Lung (tissue), 12 donors: ENCODE results near the gene RAI1. TPM values are rescaled to one million over a fixed set of nuclear protein-coding genes. Genes with fewer than 3 reads are reported as not detected.
"Not testable (repeated sequence)": the region's sequence is repeated elsewhere in the genome, so short reads cannot be mapped to it uniquely, and the experiment has no call there.

Source experiments
- ATAC-seq: fragments of 200-7000 bp; cut with Tn5 transposase; one replicate; pipeline ENCODE4 v1.9.1; 2020; ENCODE audit warnings: moderate number of reproducible peaks; ENCODE audit not compliant: insufficient read depth, low FRiP score
- DNase-seq, 3 donors: peaks; one replicate each; pipeline ENCODE4 v3.0.0-alpha.2; 2013 to 2017
- H3K27ac ChIP-seq, 2 donors: one replicate each; pipeline ENCODE4 v1.5.1; 2013; ENCODE audit warnings: mild to moderate bottlenecking in 2 of 2, moderate library complexity in 2 of 2, control low read depth in 1 of 2, inconsistent platforms in 1 of 2, low read depth in 1 of 2, low read length in 1 of 2
- H3K27me3 ChIP-seq, 3 donors: one replicate each; pipeline ENCODE4 v1.5.1; 2013; ENCODE audit warnings: low read length in 2 of 3; ENCODE audit not compliant: control insufficient read depth in 3 of 3, insufficient read depth in 3 of 3
- H3K36me3 ChIP-seq, 4 donors: one replicate each; pipeline ENCODE4 v1.5.1; 2013; ENCODE audit warnings: low read length in 4 of 4, mild to moderate bottlenecking in 1 of 4, moderate library complexity in 1 of 4; ENCODE audit not compliant: control insufficient read depth in 4 of 4, insufficient read depth in 4 of 4
- H3K4me1 ChIP-seq, 5 donors: one replicate each; pipeline ENCODE4 v1.5.1; 2013; ENCODE audit warnings: low read length in 5 of 5, mild to moderate bottlenecking in 2 of 5, moderate library complexity in 1 of 5; ENCODE audit not compliant: control insufficient read depth in 5 of 5, insufficient read depth in 5 of 5
- H3K4me3 ChIP-seq: one replicate; pipeline ENCODE4 v1.5.1; 2013; ENCODE audit warnings: mild to moderate bottlenecking, control low read depth, moderate library complexity
- H3K9ac ChIP-seq, 2 donors: one replicate each; pipeline ENCODE4 v1.5.1; 2013; ENCODE audit warnings: low read length in 2 of 2, control low read depth in 1 of 2; ENCODE audit not compliant: insufficient read depth in 1 of 2
- H3K9me3 ChIP-seq, 4 donors: one replicate each; pipeline ENCODE4 v1.5.1; 2013; ENCODE audit warnings: low read length in 3 of 4, mild to moderate bottlenecking in 1 of 4, moderate library complexity in 1 of 4; ENCODE audit not compliant: control insufficient read depth in 4 of 4, insufficient read depth in 3 of 4
- WGBS, 2 donors: extraction: QIAGEN DNeasy Blood & Tissue Kit; methylation state at CpG; one replicate each; pipeline ENCODE4 v1.1.7; 2013; 5-methylcytosine and 5-hydroxymethylcytosine counted together
- polyA plus RNA-seq, 2 donors: library from polyadenylated mRNA; stranded (reverse); fragments of 200-250 nt; gene quantifications; one replicate each; pipeline ENCODE4 v1.2.1, GENCODE V29; 2013
- total RNA-seq, 2 donors: library from RNA; depleted of rRNA in 1 of 2; stranded (reverse); fragments of >200 nt in 1 of 2; gene quantifications; one replicate each; pipeline ENCODE4 v1.2.1, GENCODE V29; 2014 to 2021
- TF ChIP-seq, protein P1 (sequence below): IDR thresholded peaks from 2 replicates; pipeline ENCODE4 v1.5.1; 2012; ENCODE audit warnings: mild to moderate bottlenecking; ENCODE audit errors: control extremely low read depth, extremely low read depth
- donor health status: control.
- donor health status: control.
- donor health status: Bipolar disorder and iron deficiency.
- donor health status: healthy.
- donor health status: DM: yes; HTN: yes; CAD: no.

Gene RAI1
- total and polyA plus RNA-seq, 4 donors = 14.5 to 44.4 (median 28.3) TPM

DNA sequence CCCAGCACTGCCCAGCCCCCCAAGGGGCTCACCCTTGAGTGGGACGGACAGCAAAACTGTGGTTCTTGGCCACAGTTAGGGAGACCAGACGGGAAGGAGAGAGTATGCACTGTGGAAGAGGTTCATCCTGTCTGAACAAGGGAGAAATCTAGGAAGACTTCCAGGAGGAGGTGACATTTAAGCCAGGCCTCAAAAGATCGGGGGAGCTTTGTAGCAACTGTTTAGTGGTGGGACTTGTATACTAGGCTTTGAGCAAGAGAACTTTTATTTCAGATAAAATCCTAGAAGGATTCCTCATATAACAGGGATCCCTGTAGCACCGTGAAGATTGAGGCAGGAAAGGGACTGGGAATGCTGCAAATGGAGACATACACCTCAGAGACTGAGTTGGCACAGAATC, 124.8 kb downstream of the RAI1 start:
- TF ChIP-seq, protein P1, sequence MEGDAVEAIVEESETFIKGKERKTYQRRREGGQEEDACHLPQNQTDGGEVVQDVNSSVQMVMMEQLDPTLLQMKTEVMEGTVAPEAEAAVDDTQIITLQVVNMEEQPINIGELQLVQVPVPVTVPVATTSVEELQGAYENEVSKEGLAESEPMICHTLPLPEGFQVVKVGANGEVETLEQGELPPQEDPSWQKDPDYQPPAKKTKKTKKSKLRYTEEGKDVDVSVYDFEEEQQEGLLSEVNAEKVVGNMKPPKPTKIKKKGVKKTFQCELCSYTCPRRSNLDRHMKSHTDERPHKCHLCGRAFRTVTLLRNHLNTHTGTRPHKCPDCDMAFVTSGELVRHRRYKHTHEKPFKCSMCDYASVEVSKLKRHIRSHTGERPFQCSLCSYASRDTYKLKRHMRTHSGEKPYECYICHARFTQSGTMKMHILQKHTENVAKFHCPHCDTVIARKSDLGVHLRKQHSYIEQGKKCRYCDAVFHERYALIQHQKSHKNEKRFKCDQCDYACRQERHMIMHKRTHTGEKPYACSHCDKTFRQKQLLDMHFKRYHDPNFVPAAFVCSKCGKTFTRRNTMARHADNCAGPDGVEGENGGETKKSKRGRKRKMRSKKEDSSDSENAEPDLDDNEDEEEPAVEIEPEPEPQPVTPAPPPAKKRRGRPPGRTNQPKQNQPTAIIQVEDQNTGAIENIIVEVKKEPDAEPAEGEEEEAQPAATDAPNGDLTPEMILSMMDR = no peak
- H3K36me3 ChIP-seq = peaks cover 0 to 39% (median 28%) of the 10 kb centered on the region in 4 donors

GRCh38 chr17:17806611-17807274, 125.5 kb downstream of the RAI1 start:
- Histone ChIP-seq H3K36me3 (peaks cover 0 to 33% (median 27%) of the 10 kb centered on the region in 4 donors), H3K9ac (no peak overlapping the region), H3K4me3 (no peak overlapping the region), H3K9me3 (no peaks in the 10 kb centered on the region), H3K27me3 (no peaks in the 10 kb centered on the region), H3K4me1 (peaks cover 0 to 26% (median 7%) of the 10 kb centered on the region in 5 donors), H3K27ac (no peak overlapping the region)
- TF ChIP-seq, protein P1 = no peak
- DNase-seq = no peak
- 94 to 95% methylated on average over 9 to 17 of the region's 17 CpGs for WGBS, 2 donors
- no peak for ATAC-seq

More for the DNA sequence above, 124.8 kb downstream of the RAI1 start:
- H3K9ac ChIP-seq = no peak overlapping the region
- no peaks in the 10 kb centered on the region for H3K9me3 ChIP-seq
- ATAC-seq (no peak), DNase-seq (no peak)
- no peak overlapping the region for H3K27ac ChIP-seq
- 96 to 97% methylated on average over 4 of the region's 4 CpGs for WGBS, 2 donors
- H3K4me3 ChIP-seq = no peak overlapping the region
- peaks cover 0 to 19% (median 3%) of the 10 kb centered on the region in 5 donors for H3K4me1 ChIP-seq
- H3K27me3 ChIP-seq = no peaks in the 10 kb centered on the region

- 86 to 94% methylated on average over 5 of the region's 5 CpGs for WGBS, 2 donors
- peak overlapping the region in 1 of 2 donors; percentile 4 for H3K27ac ChIP-seq
- H3K4me3 ChIP-seq = no peak overlapping the region
- DNase-seq (no peak), ATAC-seq (no peak)
- no peaks in the 10 kb centered on the region for H3K27me3 ChIP-seq
- peaks cover 0 to 33% (median 9%) of the 10 kb centered on the region in 5 donors for H3K4me1 ChIP-seq
- H3K9me3 ChIP-seq = no peaks in the 10 kb centered on the region
- no peak overlapping the region for H3K9ac ChIP-seq
- peaks cover 0 to 28% (median 26%) of the 10 kb centered on the region in 4 donors for H3K36me3 ChIP-seq
- TF ChIP-seq, protein P1 = no peak
Measured at GRCh38 chr17:17807440-17807839, 126.2 kb downstream of the RAI1 start.

DNA sequence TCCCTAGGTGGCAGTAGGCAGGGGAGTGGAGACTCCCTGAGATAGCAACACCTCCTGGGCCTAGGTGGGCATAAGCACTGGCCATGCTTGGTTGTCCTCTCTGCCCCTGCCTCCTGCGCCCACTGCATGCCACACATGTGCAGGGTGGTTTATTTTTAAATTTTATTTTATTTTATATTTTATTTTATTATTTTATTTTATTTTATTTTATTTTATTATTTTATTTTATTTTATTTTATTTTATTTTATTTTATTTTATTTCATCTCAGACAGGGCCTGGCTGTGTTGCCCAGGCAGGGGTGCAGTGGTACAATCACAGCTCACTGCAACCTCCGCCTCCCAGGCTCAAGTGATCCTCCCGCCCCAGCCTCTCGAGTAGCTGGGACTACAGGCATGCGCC, 126.9 kb downstream of the RAI1 start:
- H3K4me1 ChIP-seq = peaks cover 0 to 35% (median 9%) of the 10 kb centered on the region in 5 donors
- H3K36me3 ChIP-seq = peaks cover 0 to 34% (median 28%) of the 10 kb centered on the region in 4 donors
- not testable (repeated sequence) for DNase-seq

More for the DNA sequence above, 126.9 kb downstream of the RAI1 start:
- H3K9ac ChIP-seq, H3K27ac ChIP-seq, H3K9me3 ChIP-seq, H3K27me3 ChIP-seq, ATAC-seq, H3K4me3 ChIP-seq: not testable (repeated sequence)
- WGBS, 2 donors = 96 to 97% methylated on average over 5 of the region's 5 CpGs
